ENCODE results near the gene CD99.
"Not testable (repeated sequence)": the region's sequence is repeated elsewhere in the genome, so short reads cannot be mapped to it uniquely, and the experiment has no call there.

The CD99 gene

DNA sequence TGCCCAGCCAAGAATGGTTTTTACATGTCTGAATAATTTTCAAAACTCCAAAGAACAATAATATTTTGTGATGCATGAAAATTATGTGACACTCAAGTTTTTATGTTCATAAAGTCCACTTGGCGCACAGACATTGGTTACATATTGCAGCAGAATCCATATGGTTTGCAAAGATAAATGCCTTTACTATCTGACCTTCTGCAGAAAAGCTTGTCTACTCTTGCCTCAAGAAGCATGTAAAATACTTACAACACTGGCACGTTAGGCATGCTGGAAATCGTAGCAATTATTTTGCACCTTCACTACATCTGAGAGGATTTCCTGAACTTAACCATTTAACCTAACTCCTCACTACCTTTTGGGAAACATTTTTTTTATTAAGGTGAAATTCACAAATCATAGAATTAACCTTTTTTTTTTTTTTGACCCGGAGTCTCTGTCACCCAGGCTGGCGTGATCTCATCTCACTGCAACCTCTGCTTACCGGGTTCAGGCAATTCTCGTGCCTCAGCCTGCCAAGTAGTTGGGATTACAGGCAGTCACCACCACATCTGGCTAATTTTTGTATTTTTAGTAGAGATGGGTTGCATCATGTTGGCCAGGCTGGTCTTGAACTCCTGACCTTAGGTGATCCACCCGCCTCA lies 57.2 kb downstream of the CD99 start:
- TF ChIP-seq, protein P1, sequence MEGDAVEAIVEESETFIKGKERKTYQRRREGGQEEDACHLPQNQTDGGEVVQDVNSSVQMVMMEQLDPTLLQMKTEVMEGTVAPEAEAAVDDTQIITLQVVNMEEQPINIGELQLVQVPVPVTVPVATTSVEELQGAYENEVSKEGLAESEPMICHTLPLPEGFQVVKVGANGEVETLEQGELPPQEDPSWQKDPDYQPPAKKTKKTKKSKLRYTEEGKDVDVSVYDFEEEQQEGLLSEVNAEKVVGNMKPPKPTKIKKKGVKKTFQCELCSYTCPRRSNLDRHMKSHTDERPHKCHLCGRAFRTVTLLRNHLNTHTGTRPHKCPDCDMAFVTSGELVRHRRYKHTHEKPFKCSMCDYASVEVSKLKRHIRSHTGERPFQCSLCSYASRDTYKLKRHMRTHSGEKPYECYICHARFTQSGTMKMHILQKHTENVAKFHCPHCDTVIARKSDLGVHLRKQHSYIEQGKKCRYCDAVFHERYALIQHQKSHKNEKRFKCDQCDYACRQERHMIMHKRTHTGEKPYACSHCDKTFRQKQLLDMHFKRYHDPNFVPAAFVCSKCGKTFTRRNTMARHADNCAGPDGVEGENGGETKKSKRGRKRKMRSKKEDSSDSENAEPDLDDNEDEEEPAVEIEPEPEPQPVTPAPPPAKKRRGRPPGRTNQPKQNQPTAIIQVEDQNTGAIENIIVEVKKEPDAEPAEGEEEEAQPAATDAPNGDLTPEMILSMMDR (IDR thresholded peaks at IDR 0.05; ENCODE audit: borderline replicate concordance, insufficient read depth, low read depth, low read length): no peak
- H3K4me3 ChIP-seq (ENCODE audit: low read depth, low read length): no peak overlapping the region

DNA sequence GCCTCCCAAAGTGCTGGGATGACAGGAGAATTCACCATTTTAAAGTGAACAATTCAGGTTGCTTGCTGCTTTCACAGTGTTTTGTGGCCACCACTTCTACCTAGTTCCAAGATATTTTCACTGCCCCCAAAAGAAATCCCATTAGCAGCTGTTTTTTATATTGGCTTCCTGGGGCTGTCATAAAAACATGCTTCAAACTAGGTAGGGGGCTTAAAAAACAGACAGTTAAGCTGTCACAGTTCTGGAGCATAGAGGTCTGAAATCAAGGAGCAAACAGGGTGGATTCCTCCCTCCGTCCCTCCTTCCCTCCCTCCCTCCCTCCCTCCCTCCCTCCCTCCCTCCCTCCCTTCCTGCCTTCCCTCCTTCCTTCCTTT lies 57.7 kb downstream of the CD99 start:
- H3K4me3 ChIP-seq (ENCODE audit: low read depth, low read length): no peak overlapping the region
- TF ChIP-seq, protein P1 (IDR thresholded peaks at IDR 0.05; ENCODE audit: borderline replicate concordance, insufficient read depth, low read depth, low read length): no peak

DNA sequence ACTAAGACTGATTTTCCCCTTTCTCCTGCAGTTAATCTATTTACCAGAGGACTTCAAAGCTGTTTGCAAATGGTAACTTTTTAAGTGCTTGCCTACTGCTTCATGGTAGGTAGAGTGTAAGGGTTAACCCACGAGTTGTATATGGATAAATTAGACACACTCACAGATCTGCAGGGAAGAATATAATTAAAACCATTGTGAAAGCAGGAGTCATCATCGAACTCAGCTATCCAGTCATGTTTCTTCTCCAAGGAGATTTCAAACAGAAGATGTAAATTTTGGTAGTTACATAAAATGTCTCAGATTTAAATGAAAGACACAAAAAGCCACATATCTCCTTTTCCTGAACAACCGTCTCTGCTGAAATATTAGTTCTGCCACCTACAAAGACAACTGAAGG lies 60.2 kb downstream of the CD99 start:
- TF ChIP-seq, protein P1 (IDR thresholded peaks at IDR 0.05; ENCODE audit: borderline replicate concordance, insufficient read depth, low read depth, low read length): no peak
- H3K4me3 ChIP-seq (ENCODE audit: low read depth, low read length): no peak overlapping the region

DNA sequence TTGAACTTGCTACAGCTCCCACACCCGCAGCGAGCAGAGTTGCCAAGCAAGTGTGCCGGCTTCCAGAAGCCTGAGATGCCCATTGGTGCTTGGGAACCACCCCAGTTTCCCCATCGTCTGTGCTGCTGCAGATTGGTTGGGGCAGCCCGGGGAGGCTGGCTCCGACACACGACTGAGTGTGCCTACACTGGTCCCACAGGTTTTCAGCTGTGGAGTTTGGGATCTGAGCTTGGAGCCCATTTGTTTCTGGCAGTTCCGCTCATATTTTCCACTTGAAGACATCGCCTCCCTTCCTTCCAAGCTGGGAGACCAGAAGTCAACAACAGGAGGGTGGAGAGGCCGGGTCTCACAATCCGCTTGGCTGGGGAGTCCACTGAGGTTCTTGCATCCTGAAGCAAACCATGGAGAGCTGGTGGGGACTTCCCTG lies 60.8 kb downstream of the CD99 start, which contains the start of gene XG:
Gene XG, plus strand, starts transcription at position 167 of the 427 bp plus-strand sequence. Its CDS starts 235 bp downstream, at position 402.
- H3K4me3 ChIP-seq (ENCODE audit: low read depth, low read length): not testable (repeated sequence)

DNA sequence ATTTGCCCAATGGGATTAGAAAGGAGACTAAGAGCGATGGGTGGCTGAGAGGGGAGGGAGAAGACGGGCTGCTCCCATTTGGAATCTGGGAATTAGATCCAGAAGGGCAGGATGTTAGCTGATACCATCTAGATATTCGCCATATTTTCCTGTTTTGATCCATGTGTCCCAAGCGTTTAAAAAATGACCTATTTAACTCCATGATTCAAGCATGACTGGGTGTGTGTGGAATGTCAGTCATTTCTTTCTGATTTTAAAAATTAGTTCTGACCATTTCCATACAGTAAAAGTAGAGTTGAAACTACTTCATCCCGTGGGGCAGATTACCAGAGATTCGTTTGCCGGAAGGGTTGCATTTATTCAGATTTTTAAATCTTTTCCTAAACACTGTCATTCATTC lies 61.3 kb downstream of the CD99 start:
- H3K4me3 ChIP-seq (ENCODE audit: low read depth, low read length): not testable (repeated sequence)

DNA sequence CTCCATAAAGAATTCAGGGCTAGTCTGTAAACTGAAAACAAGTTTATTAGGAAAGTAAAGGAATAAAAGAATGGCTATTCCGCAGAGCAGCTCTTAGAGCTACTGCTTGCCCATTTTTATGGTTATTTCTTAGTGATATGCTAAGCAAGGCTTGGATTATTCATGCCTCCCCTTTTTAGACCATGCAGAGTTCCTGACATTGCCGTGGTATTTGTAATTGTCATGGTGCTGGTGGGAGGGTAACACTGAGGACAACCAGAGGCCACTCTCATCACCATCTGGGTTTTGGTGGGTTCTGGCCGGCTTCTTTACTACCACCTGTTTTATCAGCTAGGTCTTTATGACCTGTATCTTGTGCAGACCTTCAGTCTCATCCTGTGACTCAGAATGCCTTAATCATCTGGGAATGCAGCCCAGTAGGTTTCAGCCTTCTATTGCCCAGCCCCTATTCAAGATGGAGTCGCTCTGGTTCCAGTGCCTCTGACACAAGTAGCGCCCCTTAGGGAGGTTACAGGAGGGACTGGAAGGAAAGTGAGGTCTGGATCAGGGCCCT lies 64.1 kb downstream of the CD99 start:
- H3K4me3 ChIP-seq (ENCODE audit: low read depth, low read length): not testable (repeated sequence)

DNA sequence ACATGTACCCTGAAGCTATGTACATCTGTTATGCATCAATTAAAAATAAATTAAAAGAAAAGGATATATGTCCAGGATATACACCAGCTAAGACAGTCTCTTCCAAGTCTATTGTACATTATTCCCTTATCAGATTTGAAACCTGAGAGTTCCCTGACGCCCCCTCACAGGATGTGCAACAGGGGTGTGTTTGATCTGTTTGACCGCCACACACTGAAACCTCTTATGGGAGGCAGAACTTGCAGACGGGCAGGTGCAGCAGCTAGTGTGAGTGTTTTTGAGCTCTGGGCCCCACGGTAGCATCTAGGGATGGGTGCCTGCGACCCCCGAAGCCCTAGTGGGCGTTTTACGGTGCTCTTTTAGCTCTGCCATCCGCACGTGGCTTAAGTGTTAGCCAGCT lies 65.5 kb downstream of the CD99 start:
- no peak overlapping the region for H3K4me3 ChIP-seq (ENCODE audit: low read depth, low read length)
- TF ChIP-seq, protein P1 (IDR thresholded peaks at IDR 0.05; ENCODE audit: borderline replicate concordance, insufficient read depth, low read depth, low read length): no peak

DNA sequence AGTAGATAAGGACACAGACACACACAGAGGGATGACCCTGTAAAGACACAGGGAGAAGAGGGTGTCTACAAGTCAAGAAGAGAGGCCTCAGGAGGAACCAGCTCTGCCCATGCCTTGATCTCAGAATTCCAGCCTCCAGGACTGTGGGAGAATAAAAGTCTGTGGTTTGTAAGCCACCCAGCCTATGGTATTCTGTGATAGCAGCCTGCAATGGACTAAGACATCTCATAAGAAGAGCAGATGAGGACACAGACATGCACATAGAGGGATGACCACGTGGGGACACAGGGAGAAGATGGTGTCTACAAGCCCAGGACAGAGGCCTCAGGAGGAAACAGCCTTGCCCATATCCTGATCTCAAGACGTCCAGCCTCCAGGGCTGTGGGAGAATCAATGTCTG lies 70.2 kb downstream of the CD99 start:
- TF ChIP-seq, protein P1 (IDR thresholded peaks at IDR 0.05; ENCODE audit: borderline replicate concordance, insufficient read depth, low read depth, low read length): no peak
- no peak overlapping the region for H3K4me3 ChIP-seq (ENCODE audit: low read depth, low read length)

DNA sequence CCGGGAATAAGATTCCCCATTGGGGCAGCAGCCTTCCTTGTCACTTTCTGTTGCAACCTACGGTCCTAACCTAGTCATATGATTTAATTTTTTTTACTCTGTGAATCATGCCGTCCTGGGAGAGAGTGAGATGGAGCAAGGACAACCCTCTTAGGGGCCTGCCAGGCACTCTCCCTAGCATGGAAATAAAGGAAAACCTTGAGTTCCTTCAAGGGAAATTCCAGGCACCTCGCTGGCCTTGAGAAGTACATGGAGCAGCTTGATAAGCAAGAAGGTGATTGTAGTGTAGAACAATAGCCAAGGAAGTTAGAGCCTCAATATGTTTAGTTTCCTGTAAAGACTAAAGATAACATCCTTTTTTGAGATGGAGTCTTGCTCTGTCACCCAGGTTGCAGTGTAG lies 71.6 kb downstream of the CD99 start:
- H3K4me3 ChIP-seq (ENCODE audit: low read depth, low read length): not testable (repeated sequence)

DNA sequence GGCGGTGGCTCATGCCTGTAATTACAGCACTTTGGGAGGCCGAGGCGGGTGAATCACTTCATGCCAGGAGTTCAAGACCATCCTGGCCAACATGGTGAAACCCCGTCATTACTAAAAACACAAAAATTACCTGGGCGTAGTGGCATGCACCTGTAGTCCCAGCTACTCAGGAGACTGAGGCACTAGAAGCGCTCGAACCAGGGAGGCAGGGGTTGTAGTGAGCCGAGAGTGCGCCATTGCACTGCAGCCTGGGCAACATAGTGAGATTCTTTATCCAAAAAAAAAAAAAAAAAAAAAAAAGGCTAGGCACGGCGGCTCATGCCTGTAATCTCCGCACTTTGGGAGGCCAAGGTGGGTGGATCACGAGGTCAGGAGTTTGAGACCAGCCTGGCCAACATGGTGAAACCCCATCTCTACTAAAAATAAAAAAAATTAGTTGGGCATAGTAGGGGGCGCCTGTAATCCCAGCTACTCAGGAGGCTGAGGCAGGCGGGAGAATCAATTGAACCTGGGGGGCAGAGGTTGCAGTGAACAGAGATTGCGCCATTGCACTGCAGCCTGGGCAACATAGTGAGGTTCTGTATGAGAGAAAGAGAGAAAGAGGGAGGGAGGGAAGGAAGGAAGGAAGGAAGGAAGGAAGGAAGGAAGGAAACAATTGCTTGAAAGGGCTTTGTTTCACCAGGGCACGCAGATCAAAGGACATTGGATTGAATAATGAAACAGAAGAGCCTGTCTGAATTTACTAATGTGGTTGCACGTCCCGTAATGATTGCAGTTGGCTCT lies 73.9 kb downstream of the CD99 start:
- H3K4me3 ChIP-seq (ENCODE audit: low read depth, low read length): not testable (repeated sequence)

All from GM12875 (cell line).